GM12878 (cell line): Measurements from ENCODE around the gene TXNIP. TPM values are rescaled to one million over a fixed set of nuclear protein-coding genes. Genes with fewer than 3 reads are reported as not detected.

Experiments used
- BMI1 ChIP-seq: fragments of 450-650 bp; IDR thresholded peaks from 2 replicates; pipeline ENCODE4 v1.6.1; 2016; ENCODE audit warnings: mild to moderate bottlenecking, moderate library complexity, borderline replicate concordance
- CHD4 ChIP-seq: fragments of 200-600 bp; sonication (generic); IDR thresholded peaks from 2 replicates; pipeline ENCODE4 v1.6.1; 2016; ENCODE audit warnings: mild to moderate bottlenecking
- GABPA ChIP-seq: IDR thresholded peaks from 2 replicates; pipeline ENCODE4 v1.6.1; 2014; ENCODE audit warnings: antibody characterized with exemption, low read depth, mild to moderate bottlenecking, inconsistent platforms
- GATAD2B ChIP-seq: fragments of 450-650 bp; conservative IDR thresholded peaks from 2 replicates; pipeline ENCODE4 v1.6.1; 2017; ENCODE audit warnings: low read depth, mild to moderate bottlenecking, moderate library complexity
- IRF5 ChIP-seq: fragments of 450-650 bp; IDR thresholded peaks from 2 replicates; pipeline ENCODE4 v1.6.1; 2017; ENCODE audit warnings: borderline replicate concordance
- JUNB ChIP-seq: IDR thresholded peaks from 2 replicates; pipeline ENCODE4 v1.6.1; 2016; ENCODE audit warnings: antibody characterized with exemption, mild to moderate bottlenecking
- MLLT1 ChIP-seq: fragments of 450-650 bp; IDR thresholded peaks from 2 replicates; pipeline ENCODE4 v1.6.1; 2016; ENCODE audit warnings: mild to moderate bottlenecking
- PAX5 ChIP-seq: IDR thresholded peaks from 2 replicates; pipeline ENCODE4 v1.6.1; 2011; ENCODE audit warnings: low read depth, low read length, borderline replicate concordance
- PKNOX1 ChIP-seq: fragments of 450-650 bp; IDR thresholded peaks from 2 replicates; pipeline ENCODE4 v1.6.1; 2016; ENCODE audit warnings: mild to moderate bottlenecking
- PRDM15 ChIP-seq: fragments of 450-650 bp; formaldehyde crosslinking; IDR thresholded peaks from 2 replicates; pipeline ENCODE4 v1.4.0; 2020; ENCODE audit warnings: mild to moderate bottlenecking, moderate library complexity
- SMARCA5 ChIP-seq: fragments of 450-650 bp; IDR thresholded peaks from 2 replicates; pipeline ENCODE4 v1.6.1; 2017; ENCODE audit warnings: mild to moderate bottlenecking
- SMC3 ChIP-seq: IDR thresholded peaks from 2 replicates; pipeline ENCODE4 v1.6.1; 2011; ENCODE audit warnings: low read length, improper control_type of control experiment, borderline replicate concordance
- TBL1XR1 ChIP-seq: IDR thresholded peaks from 2 replicates; pipeline ENCODE4 v1.6.1; 2012; ENCODE audit warnings: low read depth, low read length, improper control_type of control experiment
- TCF12 ChIP-seq: IDR thresholded peaks from 2 replicates; pipeline ENCODE4 v1.6.1; 2011; ENCODE audit warnings: low read depth, mild to moderate bottlenecking, low read length
- USF2 ChIP-seq: IDR thresholded peaks from 2 replicates; pipeline ENCODE4 v1.6.1; 2011; ENCODE audit warnings: low read depth, low read length, improper control_type of control experiment, borderline replicate concordance
- ZBTB40 ChIP-seq: fragments of 450-650 bp; IDR thresholded peaks from 2 replicates; pipeline ENCODE4 v1.6.1; 2016; ENCODE audit warnings: mild to moderate bottlenecking, moderate library complexity, borderline replicate concordance
- polyA plus RNA-seq, 11 experiments: library from polyadenylated mRNA; depleted of rRNA in 4 of 11; unstranded in 6 of 11; stranded (reverse) in 5 of 11; fragments of >200 nt; fragmentation: Nextera tagmentation in 4 of 11; fragmentation: Illumina TruSeq in 1 of 11; extraction: Ambion mirVana in 4 of 11; extraction: Trizol in 1 of 11; gene quantifications; 1 replicate in 1 of 11; 2 replicates in 10 of 11; pipeline versions ENCODE4 v1.2.1 to v1.2.3, GENCODE V29; 2011 to 2016; ENCODE audit warnings: inconsistent platforms in 2 of 11, missing spikeins in 2 of 11, low read depth in 1 of 11
- total RNA-seq, 4 experiments: library from RNA; depleted of rRNA in 3 of 4; stranded (reverse); fragments of >200 nt in 3 of 4; fragmentation: Illumina TruSeq in 1 of 4; extraction: Trizol in 1 of 4; gene quantifications; 2 replicates each; pipeline versions ENCODE4 v1.2.1 to v1.2.3, GENCODE V29; 2013 to 2021

TXNIP gene
- total and polyA plus RNA-seq, 10 of the 15 experiments (the other 5 are each of a cell fraction or from before 2014, with no cell fraction given): 48.7 to 133 (median 107) TPM

GRCh38 chr1:145978854-145979745 lies 17.3 kb downstream of the TXNIP start (continued):
- TF ChIP-seq PRDM15 (CRISPR knock-in tag) (no peak), MLLT1 (0 out of 2 replicates have a peak, but pooled peaks have one; percentile 47), USF2 (no peak), CHD4 (no peak), PKNOX1 (peak; percentile 82; the same call in 1 of the 2 replicates), GABPA (no peak), IRF5 (no peak), SMARCA5 (peak; percentile 89), JUNB (peak; percentile 79), GATAD2B (no peak), ZBTB40 (no peak), PAX5 (no peak), TCF12 (no peak), TBL1XR1 (peak; percentile 46; the same call in 1 of the 2 replicates), SMC3 (peak; percentile 9; the same call in 1 of the 2 replicates), BMI1 (no peak)
